ENCODE results near the gene SKP1. TPM values are rescaled to one million over a fixed set of nuclear protein-coding genes. Genes with fewer than 3 reads are reported as not detected.
A peak's percentile ranks its signal among the peaks of the same experiment; 100 is the strongest.
"Not testable (repeated sequence)": the region's sequence is repeated elsewhere in the genome, so short reads cannot be mapped to it uniquely, and the experiment has no call there.

Gene SKP1
- total RNA-seq, 1 donor from 2014 or later: 219 TPM

GRCh38 chr5:134178096-134178419, 1.3 kb upstream of the SKP1 start:
- DNase-seq (ENCODE audit: extremely low read depth, low read depth, low spot score): no peak

- DNase-seq (ENCODE audit: extremely low read depth, low read depth, low spot score): no peak
These were observed 782 bp upstream of the SKP1 start for GRCh38 chr5:134177369-134178095.

GRCh38 chr5:134175921-134176510, 734 bp downstream of the SKP1 start:
- DNase-seq (ENCODE audit: extremely low read depth, low read depth, low spot score): no peak

GRCh38 chr5:134174841-134175839, 1.6 kb downstream of the SKP1 start:
- no peak for DNase-seq (ENCODE audit: extremely low read depth, low read depth, low spot score)

- DNase-seq (ENCODE audit: extremely low read depth, low read depth, low spot score): no peak
These were observed 4.8 kb downstream of the SKP1 start for GRCh38 chr5:134171972-134172371.

- no peak for DNase-seq (ENCODE audit: extremely low read depth, low read depth, low spot score)
These were observed 14.2 kb downstream of the SKP1 start for GRCh38 chr5:134162592-134162991.

GRCh38 chr5:134161513-134162395, 15.0 kb downstream of the SKP1 start:
- no peak for DNase-seq (ENCODE audit: extremely low read depth, low read depth, low spot score)

- DNase-seq (ENCODE audit: extremely low read depth, low read depth, low spot score): no peak
These were observed 23.1 kb downstream of the SKP1 start for GRCh38 chr5:134153657-134154056.

GRCh38 chr5:134153241-134153640, 23.5 kb downstream of the SKP1 start:
- no peak for DNase-seq (ENCODE audit: extremely low read depth, low read depth, low spot score)

- DNase-seq (ENCODE audit: extremely low read depth, low read depth, low spot score): not testable (repeated sequence)
These were observed 24.4 kb downstream of the SKP1 start for GRCh38 chr5:134152173-134152832.

GRCh38 chr5:134151723-134152122, 25.0 kb downstream of the SKP1 start:
- no peak for DNase-seq (ENCODE audit: extremely low read depth, low read depth, low spot score)

GRCh38 chr5:134149571-134150303, 27.0 kb downstream of the SKP1 start:
- no peak for DNase-seq (ENCODE audit: extremely low read depth, low read depth, low spot score)

- DNase-seq (ENCODE audit: extremely low read depth, low read depth, low spot score): no peak
These were observed 27.7 kb downstream of the SKP1 start for GRCh38 chr5:134148986-134149539.

GRCh38 chr5:134148316-134148715, 28.4 kb downstream of the SKP1 start:
- no peak for DNase-seq (ENCODE audit: extremely low read depth, low read depth, low spot score)

GRCh38 chr5:134146651-134147518, 29.9 kb downstream of the SKP1 start:
- DNase-seq (ENCODE audit: extremely low read depth, low read depth, low spot score): no peak

- peak; percentile 34 for DNase-seq (ENCODE audit: extremely low read depth, low read depth, low spot score)
These were observed 30.8 kb downstream of the SKP1 start for GRCh38 chr5:134145779-134146581.

- no peak for DNase-seq (ENCODE audit: extremely low read depth, low read depth, low spot score)
These were observed 31.6 kb downstream of the SKP1 start for GRCh38 chr5:134145041-134145757.

Data from glomerular endothelial cell (primary cell).